HG02943 (cell line): ENCODE measurements around the gene SLC12A2.

Experiments used
- ATAC-seq: cut with Tn5 transposase; IDR thresholded peaks from one replicate; pipeline ENCODE4 v1.9.1; 2021; ENCODE audit warnings: mild to moderate bottlenecking, low read depth, moderate library complexity; ENCODE audit not compliant: unreplicated experiment

Gene SLC12A2

GRCh38 chr5:128083033-128083810, at the start of gene SLC12A2:
Gene SLC12A2 (plus strand): TSS chr5:128083766. CDS start chr5:128083955, 189 bp downstream.
- ATAC-seq: peak; percentile 52

GRCh38 chr5:128035689-128036088, 47.9 kb upstream of the SLC12A2 start:
- no peak for ATAC-seq

- ATAC-seq: no peak
Measured at GRCh38 chr5:128036950-128037349, 46.6 kb upstream of the SLC12A2 start.

- ATAC-seq: no peak
Measured at GRCh38 chr5:128038643-128039042, 44.9 kb upstream of the SLC12A2 start.

GRCh38 chr5:128040927-128041326, 42.6 kb upstream of the SLC12A2 start:
- no peak for ATAC-seq

GRCh38 chr5:128052780-128053179, 30.8 kb upstream of the SLC12A2 start:
- ATAC-seq: no peak

- ATAC-seq: no peak
Measured at GRCh38 chr5:128053291-128053954, 30.1 kb upstream of the SLC12A2 start.

- ATAC-seq: no peak
Measured at GRCh38 chr5:128060644-128061385, 22.8 kb upstream of the SLC12A2 start.

GRCh38 chr5:128062172-128062746, 21.3 kb upstream of the SLC12A2 start:
- ATAC-seq: no peak

GRCh38 chr5:128074171-128074570, 9.4 kb upstream of the SLC12A2 start:
- no peak for ATAC-seq

GRCh38 chr5:128074953-128075352, 8.6 kb upstream of the SLC12A2 start:
- no peak for ATAC-seq

GRCh38 chr5:128077526-128077925, 6.0 kb upstream of the SLC12A2 start:
- ATAC-seq: no peak

- no peak for ATAC-seq
Measured at GRCh38 chr5:128081111-128081851, 2.3 kb upstream of the SLC12A2 start.

- ATAC-seq: peak; percentile 32
Measured at GRCh38 chr5:128082551-128083032, 974 bp upstream of the SLC12A2 start.

- peak; percentile 32 for ATAC-seq
Measured at GRCh38 chr5:128083811-128084227, 253 bp downstream of the SLC12A2 start.

GRCh38 chr5:128084228-128085167, 932 bp downstream of the SLC12A2 start:
- ATAC-seq: peak; percentile 11

- ATAC-seq: no peak
Measured at GRCh38 chr5:128085413-128085812, 1.8 kb downstream of the SLC12A2 start.

- no peak for ATAC-seq
Measured at GRCh38 chr5:128091579-128091978, 8.0 kb downstream of the SLC12A2 start.

- no peak for ATAC-seq
Measured at GRCh38 chr5:128092144-128092543, 8.6 kb downstream of the SLC12A2 start.
